GM19025 (cell line): Measurements from ENCODE around the gene BABAM2.
"Not testable (repeated sequence)": the region's sequence is repeated elsewhere in the genome, so short reads cannot be mapped to it uniquely, and the experiment has no call there.

Experiments
- ATAC-seq: cut with Tn5 transposase; IDR thresholded peaks from one replicate; pipeline ENCODE4 v1.9.1; 2021; ENCODE audit warnings: mild to moderate bottlenecking, low read depth, moderate library complexity; ENCODE audit not compliant: unreplicated experiment

Gene BABAM2

DNA sequence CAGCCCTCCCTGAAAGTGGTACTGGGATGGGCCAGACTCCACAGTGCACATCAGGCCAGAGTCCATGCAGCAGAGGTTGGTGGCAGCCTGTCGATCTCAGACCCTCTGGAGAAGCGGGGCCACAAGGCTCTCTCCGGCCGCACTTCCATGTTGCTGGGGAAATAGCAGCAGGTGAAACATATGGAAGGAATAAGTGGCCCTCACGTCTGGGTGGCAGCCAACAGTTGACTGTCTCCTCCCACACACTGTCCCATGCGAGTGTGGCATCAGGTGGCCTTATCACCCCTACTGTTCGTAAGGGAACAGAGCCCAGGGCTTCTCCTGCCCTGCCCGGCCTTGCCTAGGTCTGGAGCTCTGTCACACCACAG is 444.0 kb downstream of the BABAM2 start:
- no peak for ATAC-seq

DNA sequence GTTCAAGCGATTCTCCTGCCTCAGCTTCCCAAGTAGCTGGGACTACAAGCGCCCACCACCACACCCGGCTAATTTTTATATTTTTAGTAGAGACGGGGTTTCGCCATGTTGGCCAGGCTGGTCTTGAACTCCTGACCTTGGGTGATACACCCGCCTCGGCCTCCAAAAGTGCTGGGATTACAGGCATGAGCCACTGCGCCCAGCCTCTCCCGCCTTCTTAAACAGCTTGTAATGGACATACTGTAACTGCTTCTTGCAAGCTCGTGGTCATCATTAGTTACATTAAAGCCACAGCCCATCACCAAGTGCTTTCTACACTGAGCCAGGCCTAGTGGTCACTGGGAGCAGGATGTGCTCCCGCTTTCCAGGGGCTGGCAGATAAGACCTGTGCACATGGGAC is 444.7 kb downstream of the BABAM2 start:
- not testable (repeated sequence) for ATAC-seq

DNA sequence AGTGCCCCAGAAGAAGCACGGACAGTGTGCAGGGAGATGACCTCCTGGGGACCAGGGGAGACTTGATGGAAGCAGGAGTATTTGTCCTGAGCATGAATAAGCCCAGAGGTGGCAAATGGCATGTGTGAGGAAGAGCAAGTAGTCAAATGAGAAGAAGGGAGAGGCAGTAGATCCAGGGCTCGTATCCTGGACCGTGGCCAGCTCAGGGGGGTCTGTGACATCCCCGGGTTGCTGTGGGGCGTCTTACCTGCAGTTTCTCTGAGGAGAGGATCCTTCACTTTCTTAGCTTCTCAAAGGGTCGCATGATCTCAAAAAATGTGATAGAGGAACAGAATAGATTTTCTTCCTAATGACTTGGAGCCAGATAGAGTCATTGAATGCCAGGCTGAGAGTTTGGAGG is 445.1 kb downstream of the BABAM2 start:
- no peak for ATAC-seq

DNA sequence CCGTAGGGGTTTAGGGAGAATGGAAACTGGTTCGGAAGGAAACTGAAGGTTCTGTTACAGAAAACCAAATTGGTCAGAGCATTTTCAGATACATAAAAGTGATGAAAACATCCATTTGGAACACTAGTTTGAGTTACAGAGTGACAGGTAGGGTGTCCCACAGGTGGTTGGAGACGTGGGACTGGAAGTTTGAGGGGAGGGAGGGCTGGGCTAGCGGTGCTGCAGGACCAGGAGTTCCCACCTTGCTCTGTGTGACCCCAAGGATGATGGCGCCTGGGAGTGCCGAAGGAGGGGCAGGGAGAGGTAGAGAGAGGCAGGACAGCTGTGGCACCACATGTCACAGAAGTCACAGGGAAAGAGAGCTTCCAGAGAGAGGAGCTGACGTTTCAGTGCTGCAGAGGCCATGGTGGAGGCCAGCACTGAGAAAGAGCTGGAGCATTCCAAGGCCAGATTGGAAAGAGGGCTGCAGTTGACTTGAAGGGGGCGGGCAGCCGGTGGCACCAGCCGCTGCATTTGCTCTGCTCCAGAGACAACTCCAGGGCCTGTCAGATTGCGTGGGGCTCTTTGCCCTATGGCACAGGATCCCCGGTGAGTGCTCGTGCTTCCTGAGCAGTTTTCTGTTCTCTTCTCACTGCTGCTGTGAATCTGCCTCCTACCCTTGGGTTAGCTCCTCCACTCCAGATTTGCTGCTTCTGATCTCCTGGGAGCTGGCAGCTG is 445.9 kb downstream of the BABAM2 start:
- ATAC-seq = no peak

DNA sequence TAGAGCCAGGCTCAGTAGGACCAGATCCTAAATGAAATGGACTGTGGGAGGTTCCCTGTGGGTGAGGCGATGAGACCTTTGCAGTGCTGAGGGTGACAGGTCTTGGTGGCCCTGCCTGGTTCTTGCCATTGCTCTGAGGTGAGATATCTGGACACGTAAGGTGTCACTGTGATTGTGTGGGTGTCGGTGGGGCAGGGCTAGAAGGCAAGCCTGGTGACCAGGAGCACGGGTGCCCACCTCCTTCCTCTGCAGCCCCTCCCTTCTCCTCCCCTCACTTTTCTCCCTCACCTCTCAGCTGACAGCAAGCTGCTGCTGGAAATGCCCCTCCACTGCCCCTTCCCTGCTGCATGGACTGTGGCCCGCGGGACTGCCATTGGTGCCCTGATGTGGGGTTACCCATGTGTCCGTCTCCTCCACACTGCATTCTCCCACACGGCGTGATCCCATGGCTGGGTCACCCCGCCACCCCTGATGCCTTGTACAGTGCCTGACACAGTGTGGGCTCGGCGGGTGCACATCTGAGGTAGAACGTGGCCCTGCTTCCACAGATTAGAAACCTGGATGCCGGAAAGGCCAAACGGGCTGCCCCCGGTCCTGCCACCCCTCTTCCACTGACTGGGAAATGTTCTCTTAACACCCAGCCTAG is 446.6 kb downstream of the BABAM2 start:
- ATAC-seq = no peak

DNA sequence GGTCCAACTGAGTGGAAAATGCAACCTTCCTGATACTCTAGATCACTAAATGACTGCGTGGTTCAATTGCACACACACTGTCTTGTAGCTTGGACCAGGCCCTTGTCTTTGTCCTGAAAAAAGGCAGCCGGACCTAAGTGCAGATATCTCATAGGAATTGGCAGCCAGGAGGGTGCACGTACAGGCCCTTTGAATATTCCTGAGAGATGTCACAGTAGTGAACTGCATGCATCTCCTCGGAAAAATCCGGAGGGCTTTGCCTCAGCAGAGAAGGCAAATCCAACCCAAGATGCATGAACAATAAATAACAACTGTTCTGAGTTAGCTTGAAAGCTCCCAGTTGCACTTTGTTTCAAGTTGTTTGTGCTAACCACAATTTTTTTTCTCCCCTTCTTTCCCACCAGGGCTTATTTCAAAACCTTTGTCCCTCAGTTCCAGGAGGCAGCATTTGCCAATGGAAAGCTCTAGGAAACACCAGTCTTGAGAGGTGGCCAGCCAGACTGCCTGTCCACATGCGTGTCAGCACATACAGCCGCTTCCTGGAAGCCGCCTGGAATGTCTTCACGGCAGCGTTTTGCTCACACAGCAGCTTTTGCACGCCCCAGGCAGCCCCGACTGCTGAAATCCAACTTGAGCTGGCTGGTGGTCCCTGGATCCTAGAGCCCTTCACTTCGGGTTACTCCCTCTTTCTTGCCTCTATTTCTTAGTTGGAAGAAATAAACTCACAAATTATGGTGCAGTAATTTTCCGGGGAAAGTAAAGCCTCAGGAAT is 447.7 kb downstream of the BABAM2 start:
- no peak for ATAC-seq

DNA sequence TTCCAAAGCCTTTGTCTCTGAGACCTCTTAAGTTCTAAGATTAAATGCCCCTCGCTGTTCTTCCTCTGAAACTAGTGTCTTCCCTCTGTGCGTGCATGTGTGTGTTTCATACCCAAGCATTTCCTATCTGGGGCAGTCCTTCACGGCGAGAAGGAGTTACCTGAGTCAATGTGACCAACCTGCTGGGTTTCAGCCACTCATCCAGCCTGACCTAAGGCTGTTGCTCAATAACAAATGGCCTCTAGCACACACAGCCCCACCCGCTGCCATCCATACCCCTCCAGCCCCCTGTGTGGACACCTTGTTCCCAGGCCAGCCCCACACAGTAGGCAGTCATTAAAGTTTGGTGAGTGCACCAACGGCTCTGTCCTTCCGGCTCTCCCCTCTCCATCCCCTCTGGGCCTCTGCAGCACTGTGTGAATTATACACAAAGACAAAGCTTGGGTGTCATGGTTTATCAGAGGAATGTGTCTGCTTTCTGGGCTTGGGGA is 448.3 kb downstream of the BABAM2 start:
- ATAC-seq = no peak

DNA sequence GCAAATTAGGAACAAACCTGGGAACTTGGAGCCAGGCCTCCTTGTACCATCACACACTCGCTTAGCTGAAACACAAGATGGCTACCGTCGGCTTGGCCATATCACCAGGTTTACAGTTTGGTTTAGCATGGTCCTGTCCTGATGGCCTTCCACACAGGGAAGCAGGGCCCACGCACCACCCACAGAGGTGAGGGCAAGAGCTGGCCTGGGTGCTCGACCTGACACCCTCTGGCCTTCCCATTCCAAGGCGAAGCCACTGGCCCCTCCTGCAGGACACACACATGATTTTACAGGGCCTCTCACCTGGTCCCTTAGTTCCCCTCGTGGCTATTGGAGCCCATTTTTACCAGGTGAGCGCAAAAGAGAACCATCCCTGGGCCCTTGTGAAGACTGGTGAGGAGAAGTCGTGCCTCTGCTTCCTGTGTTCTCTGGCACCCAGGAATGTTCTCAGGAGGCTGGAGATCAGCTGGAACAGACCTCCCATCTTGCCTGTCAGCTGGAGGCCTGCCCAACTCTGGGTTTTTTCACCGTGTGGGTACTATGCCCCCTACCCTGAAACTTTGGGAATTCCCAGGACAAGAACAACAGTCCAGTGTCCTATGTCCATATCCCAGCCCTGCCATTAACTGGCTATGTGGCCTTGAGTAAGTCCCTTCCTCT is 449.1 kb downstream of the BABAM2 start:
- no peak for ATAC-seq

DNA sequence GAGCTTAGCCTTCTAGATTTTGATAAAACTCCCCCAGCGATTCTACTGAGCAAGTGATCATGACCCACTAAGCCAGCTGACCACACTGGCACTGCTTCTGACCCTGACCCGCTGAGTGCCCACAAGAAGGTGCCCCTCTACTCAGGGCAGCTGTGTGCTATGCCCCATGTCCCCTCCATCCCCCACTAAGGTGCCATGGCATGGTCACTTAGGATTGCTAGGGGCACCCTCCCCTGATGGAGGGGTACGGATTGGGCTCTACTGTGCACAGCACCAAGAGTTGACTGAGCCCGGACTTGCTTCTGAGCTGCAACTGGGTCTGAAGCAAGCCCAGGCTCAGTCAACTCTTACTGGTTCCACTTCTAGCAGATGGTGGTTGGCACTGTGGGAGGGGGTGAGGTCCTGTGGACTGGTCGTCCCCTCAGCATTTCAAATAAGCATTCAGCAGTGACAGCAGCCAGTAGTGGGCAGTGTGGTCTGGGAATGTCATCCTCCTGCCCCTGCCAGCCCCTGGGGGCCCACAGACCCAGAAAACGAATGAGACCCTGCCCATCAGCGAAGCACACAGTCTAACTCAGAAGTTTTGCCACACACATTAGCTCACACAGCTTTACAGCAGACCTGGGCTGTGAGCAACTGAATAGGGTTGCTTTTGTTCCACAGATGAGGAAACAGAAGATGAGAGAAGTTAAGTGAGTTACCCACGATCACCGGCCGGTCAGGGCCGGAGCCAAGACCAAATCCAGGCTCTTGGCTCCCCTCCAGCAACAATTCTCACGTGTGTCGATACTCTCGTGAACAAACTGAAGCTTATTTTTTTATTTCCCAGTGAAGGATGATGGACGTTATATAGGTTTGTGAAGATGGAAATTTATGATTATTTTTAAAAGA is 450.0 kb downstream of the BABAM2 start:
- ATAC-seq = no peak

DNA sequence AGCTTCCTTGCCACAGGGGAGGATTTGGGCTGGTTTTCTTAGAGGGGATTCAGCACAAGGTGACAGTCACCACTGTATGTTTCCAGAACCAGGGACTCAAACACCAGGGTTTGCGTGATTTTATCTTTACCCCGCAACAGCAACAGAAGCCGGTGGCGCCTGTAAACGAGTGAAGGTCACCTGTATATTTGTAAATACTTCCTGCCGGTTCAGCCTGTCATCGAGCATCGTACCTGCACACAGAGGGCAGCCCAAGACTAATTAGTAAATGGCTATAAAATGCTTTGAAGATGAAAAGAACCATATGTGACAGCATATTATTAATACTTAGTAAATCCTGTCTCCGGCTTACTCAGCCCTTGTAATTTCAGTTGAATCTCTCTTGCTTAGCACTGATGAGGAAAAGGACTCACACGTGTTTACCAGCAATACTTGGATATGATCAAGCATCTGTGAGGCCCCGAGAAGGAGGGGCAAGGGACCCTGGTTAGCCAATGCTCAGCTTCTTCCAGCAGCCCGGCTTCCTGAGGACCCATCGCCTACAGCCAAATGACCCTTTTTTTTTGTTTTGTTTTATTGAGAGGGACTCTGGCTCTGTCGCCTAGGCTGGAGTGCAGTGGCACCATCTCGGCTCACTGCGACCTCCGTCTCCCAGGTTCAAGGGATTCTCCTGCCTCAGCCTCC is 450.8 kb downstream of the BABAM2 start:
- ATAC-seq = no peak

DNA sequence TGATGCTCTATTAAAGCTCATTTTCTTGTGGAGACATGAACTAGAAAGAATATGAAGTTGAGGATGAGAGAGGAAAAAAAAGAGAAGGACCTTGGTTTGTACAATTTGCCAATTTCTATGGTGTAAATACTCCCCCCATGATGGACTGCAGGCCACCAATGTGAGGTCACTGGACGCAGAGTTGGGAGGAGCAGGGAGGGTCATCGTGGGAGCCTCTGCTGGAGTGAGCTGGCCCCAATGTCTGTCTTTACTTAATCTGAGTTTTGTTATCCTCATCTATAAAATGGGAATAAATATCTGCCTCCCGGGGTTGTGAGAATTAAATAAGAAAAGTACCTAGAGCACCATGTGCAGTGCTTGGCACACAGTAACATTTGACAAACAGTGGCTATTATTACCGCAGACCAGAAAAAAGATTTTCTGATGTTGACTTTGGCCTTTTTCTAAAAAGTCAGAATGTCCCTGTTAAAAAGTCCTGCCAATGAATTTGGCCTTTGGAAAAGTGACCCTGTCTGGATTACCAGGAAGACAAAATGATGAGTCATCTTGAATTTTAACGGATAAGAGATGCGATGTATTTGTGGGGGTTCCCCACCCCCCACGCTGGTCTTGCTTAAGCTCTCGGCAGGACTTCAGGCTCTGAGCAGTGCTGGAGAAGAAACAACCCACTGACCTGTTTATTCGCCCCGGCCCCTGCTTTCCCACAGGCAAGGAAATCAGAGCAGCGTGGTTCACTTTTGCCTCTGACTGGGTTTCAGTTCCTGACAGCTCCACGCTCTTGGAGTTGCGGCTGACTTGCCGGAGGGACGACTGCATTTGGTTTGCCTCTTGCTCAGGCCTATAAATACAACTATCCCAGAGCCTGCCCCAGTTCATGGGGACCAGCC is 451.8 kb downstream of the BABAM2 start:
- ATAC-seq = no peak

DNA sequence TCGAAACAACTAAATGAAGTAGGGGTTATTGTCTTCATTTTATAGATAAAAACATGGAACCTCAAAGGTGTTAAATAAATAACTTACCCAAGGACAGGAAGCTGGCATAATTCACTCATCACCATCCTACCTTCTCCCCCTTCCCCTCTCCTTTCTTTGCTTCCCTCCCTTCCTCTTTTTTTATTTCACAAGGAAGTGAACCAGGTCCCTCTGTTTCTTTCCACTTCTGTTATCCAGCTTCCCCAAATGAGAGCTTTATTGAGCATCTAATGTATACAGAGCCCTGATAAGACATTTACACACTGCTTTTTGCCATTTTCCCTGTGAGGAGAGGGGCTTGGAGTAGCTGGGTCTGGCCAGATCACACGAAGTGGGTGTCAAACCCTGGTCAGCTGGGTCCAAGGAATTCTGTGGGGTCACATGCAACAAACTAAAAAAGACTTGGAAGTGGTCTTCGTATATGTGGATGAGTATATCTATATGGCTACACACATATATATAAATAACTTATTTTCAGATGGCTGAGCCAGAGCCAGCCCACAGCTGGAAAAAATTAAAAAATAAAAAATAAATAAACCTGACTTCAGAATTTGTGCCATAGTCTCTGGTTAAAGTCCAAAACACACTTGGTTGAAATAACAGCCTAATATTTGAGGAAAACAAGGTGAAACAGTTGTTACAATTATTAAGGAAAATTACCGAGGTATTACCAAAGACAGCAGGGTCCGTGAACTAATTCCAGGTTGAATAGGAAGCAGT is 452.8 kb downstream of the BABAM2 start:
- no peak for ATAC-seq

DNA sequence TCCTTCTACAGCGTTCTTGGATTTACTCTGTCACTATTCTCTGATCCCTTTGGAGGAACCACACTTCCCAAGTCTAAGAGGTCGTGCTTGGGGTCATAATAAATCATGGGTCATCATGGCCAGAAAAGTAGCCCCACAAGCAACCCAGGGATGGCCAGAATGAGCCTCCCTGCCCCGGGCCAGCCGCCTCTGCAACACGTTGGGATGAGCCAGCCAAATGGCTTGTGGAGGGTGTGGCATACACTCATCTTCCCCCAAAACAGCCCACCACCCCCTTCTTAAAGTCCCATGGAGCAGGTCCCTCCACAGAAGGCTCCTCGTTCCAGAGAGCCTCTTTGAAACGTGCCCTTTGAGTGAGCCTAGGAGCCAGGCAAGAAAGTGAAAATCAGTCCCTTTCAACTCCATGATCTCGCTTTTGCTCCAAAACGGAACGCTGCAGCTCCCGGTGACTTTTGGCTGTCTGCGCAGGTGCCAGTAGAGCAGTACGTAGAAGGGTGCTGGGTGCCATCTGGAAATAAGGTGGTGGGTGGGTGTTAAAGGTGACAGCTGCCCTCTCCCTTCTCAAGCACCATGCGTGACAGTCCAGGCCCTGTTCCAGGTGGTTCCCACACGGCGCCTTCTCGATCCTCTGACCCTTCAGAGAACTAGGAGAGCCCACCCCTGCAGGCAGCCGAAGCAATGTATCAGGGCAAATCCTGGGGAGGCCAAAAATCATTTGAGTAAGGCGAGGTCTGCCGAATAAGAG is 453.6 kb downstream of the BABAM2 start:
- ATAC-seq = no peak

DNA sequence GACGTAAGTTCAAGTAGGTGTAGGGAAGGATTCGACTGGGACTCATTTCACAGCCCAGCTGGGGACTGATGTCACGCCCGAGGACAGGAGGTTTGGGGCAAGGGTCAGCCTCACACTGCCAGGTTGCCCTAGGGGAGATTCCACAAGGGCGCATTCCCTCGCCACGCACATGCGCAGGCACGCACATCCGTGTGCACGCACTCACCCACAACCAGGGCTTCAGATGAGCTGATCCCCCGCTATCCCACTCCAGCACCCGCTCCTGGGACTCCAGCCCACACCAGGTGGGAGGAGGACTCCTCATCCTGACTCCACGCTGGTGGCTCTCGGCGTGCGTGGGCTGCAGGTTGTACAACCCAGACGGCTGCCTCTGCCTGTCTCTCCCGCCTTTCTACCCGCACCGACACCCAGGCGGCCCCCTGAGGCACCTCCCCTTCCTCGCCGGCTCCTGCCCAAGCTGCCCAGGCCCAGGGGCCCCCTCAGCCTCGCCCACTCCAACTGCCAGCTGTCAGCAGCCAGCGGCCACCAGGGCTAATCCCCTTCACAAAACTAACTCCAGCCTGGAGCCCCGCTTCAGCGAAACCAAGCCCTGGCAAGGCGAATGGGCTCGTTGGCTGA is 454.3 kb downstream of the BABAM2 start:
- no peak for ATAC-seq

DNA sequence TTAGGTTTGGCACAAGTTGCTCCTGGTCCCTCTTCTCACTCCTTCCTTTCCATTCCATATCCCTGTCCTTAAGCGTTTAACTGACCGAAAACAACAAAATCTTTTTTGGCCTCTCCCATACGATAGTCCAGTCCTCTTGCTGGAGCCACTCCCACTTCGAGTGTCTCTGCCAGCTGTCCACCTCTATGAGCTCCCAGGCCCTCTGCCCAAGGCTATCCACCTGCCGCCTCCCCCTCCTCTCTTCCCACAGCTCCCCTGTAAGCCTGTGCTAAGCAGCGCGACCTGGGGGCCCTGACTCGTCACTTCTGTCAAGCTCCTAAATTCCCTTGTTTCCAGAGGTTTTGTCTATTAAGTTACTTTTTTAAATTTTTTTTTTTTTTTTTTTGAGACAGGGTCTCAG is 455.1 kb downstream of the BABAM2 start:
- no peak for ATAC-seq

DNA sequence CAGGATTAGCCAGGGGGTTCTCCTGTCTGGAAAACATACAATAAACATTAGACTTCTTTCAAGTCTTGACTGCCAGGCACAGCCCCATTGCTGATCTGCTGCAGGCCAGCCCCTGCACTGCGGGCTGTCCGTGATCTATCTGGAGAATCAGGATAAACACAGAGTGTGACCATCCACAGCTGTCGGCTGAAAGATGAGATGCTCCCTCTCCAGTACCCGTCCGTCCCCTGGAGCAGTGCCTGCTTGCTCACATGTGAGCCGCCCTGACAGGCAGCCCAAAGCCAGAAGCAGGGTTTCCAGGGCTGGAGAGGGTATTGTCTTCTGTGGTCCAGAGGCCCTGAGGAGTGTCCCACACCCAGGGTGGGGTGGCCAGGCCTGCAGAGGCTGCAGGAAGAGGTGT is 456.1 kb downstream of the BABAM2 start:
- ATAC-seq = no peak

DNA sequence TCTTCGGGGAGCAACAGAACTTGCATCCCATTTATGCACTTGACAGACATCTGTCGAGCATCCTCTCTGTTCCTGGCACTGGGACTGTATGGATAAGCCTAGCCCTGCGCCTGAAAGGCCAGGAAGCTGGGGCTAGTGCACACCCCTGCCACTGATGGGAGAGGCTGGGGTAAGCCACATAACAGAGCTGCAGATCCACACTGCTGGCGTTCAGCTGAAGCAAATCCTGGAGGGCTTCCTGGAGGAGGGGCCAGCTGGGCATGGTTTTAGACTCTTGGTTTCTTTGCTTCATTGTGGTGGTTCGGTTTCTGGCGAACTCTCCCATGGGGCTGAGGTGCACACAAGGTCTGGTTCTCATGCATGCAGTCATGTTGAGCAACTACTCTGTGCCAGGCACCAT is 456.7 kb downstream of the BABAM2 start:
- ATAC-seq = no peak
